ENCODE measurements around the gene MYO5B. TPM values are rescaled to one million over a fixed set of nuclear protein-coding genes. Genes with fewer than 3 reads are reported as not detected.

Gene MYO5B
- total and polyA plus RNA-seq, 2 donors (not counting 1 experiment from before 2014, with no cell fraction given) = 0.30 to 1.7 TPM

DNA sequence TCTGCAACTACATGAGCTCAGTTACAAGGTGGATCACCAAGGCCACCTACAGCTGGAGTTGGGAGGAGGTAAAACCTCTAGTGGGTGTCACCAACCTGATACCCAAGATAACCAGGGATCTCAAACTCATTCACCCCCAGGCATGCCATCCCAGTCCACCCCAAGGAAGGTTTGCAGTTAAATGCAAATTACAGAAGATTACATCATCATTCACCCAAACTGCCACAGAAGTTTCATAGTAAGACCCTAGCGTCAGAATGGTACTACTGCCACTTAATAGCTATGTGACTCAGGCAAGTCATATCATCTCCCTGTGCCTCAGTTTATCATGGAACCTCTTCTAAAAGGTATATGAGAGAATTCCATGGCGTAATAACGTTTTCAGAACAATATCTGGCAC lies 111.2 kb downstream of the MYO5B start:
- no peak for TF ChIP-seq EZH2 (IDR thresholded peaks at IDR 0.05; ENCODE audit: borderline replicate concordance, insufficient read depth, low read depth, low read length, poor library complexity, severe bottlenecking)
- TF ChIP-seq, protein P1, sequence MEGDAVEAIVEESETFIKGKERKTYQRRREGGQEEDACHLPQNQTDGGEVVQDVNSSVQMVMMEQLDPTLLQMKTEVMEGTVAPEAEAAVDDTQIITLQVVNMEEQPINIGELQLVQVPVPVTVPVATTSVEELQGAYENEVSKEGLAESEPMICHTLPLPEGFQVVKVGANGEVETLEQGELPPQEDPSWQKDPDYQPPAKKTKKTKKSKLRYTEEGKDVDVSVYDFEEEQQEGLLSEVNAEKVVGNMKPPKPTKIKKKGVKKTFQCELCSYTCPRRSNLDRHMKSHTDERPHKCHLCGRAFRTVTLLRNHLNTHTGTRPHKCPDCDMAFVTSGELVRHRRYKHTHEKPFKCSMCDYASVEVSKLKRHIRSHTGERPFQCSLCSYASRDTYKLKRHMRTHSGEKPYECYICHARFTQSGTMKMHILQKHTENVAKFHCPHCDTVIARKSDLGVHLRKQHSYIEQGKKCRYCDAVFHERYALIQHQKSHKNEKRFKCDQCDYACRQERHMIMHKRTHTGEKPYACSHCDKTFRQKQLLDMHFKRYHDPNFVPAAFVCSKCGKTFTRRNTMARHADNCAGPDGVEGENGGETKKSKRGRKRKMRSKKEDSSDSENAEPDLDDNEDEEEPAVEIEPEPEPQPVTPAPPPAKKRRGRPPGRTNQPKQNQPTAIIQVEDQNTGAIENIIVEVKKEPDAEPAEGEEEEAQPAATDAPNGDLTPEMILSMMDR (IDR thresholded peaks at IDR 0.05) = no peak
- H3K36me3 ChIP-seq (replicated peaks in 1 of 2; ENCODE audit: control extremely low read depth in 1 of 2, control insufficient read depth in 1 of 2, extremely low read depth in 1 of 2, insufficient read depth in 2 of 2, low read length in 1 of 2) = no peaks in the 10 kb centered on the region
- no peaks in the 10 kb centered on the region for H3K4me1 ChIP-seq (ENCODE audit: control insufficient read depth in 2 of 2, insufficient read depth in 2 of 2, low read length in 2 of 2)
- H3K27ac Mint-ChIP-seq = no peak overlapping the region
- H3K4me3 Mint-ChIP-seq = no peak overlapping the region
- CTCF ChIA-PET = no interaction called here
- POLR2A ChIA-PET = no interaction called here
- no peaks in the 10 kb centered on the region for H3K4me1 Mint-ChIP-seq
- H3K9me3 ChIP-seq (ENCODE audit: control extremely low read depth in 1 of 3, control insufficient read depth in 2 of 3, insufficient read depth in 1 of 3, low read length in 2 of 3) = peaks cover 0 to 2% (median 0%) of the 10 kb centered on the region in 3 donors
- no peaks in the 10 kb centered on the region for H3K79me2 ChIP-seq (ENCODE audit: control insufficient read depth, insufficient read depth, low read length)
- intact Hi-C loops (cut with micrococcal nuclease) = no loop called here
- H3K4me2 ChIP-seq (replicated peaks; ENCODE audit: low read depth, low read length, poor library complexity, severe bottlenecking) = no peak overlapping the region
- no peak overlapping the region for H3K27ac ChIP-seq (ENCODE audit: low read length in 2 of 2)
- WGBS (ENCODE audit: insufficient coverage) = 73% methylated on average over 2 of the region's 3 CpGs
- H4K20me1 ChIP-seq (ENCODE audit: control insufficient read depth, insufficient read depth, low read length, poor library complexity, severe bottlenecking) = no peaks in the 10 kb centered on the region
- H3K27me3 Mint-ChIP-seq = peaks cover 48% of the 10 kb centered on the region
- no peak overlapping the region for H2AFZ ChIP-seq (ENCODE audit: insufficient read depth, low read depth, low read length, poor library complexity, severe bottlenecking)
- no peaks in the 10 kb centered on the region for H3K9me3 Mint-ChIP-seq (ENCODE audit: insufficient read depth)
- DNase-seq (no peak), ATAC-seq (ENCODE audit: low read depth) (no peak)
- no peaks in the 10 kb centered on the region for H3K27me3 ChIP-seq (replicated peaks in 1 of 4; ENCODE audit: control extremely low read depth in 1 of 4, control insufficient read depth in 3 of 4, insufficient read depth in 4 of 4, low read length in 3 of 4)
- H3K9ac ChIP-seq (ENCODE audit: low read length) = no peak overlapping the region
- H3K4me3 ChIP-seq (ENCODE audit: control extremely low read depth in 1 of 5, extremely low read depth in 1 of 5, insufficient read depth in 1 of 5, low read depth in 2 of 5, low read length in 4 of 5) = no peak overlapping the region

DNA sequence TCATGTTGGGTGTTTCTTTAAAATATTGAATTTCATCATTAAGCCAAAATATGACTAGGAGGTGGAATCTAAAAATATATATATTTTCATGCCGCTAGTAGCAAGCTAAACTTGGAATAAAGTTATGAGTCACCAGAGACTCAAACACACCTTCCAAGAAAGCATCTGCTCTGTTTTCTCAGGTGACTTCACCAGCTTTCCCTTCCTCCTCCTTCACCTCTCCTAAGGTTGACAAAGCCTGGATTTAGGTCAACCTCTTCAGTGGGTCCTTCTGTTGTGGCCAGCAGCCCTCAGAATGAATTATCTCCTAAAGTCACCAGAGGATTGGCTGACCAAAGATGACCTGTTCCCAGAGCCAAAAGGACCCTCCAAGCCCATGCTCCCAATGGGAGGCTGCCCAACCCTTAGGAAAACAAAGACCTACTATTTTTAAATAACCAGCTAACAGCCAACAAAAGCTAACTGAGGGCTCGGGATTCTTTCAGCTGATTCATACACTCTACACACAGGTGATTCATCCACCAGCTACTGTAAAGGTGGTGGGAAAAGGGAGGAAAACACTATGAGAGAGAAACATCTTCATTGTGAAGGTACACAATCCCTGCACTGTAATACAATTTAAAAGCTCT lies 113.9 kb downstream of the MYO5B start:
- ChIA-PET POLR2A (no interaction called here), CTCF (no interaction called here)
- Mint-ChIP-seq H3K4me1 (peaks cover 2% of the 10 kb centered on the region), H3K9me3 (ENCODE audit: insufficient read depth) (no peaks in the 10 kb centered on the region), H3K27ac (no peak overlapping the region), H3K4me3 (no peak overlapping the region), H3K27me3 (peaks cover 50% of the 10 kb centered on the region)
- Histone ChIP-seq H3K27me3 (replicated peaks in 1 of 4; ENCODE audit: control extremely low read depth in 1 of 4, control insufficient read depth in 3 of 4, insufficient read depth in 4 of 4, low read length in 3 of 4) (no peaks in the 10 kb centered on the region), H3K36me3 (replicated peaks in 1 of 2; ENCODE audit: control extremely low read depth in 1 of 2, control insufficient read depth in 1 of 2, extremely low read depth in 1 of 2, insufficient read depth in 2 of 2, low read length in 1 of 2) (no peaks in the 10 kb centered on the region), H2AFZ (ENCODE audit: insufficient read depth, low read depth, low read length, poor library complexity, severe bottlenecking) (no peak overlapping the region), H4K20me1 (ENCODE audit: control insufficient read depth, insufficient read depth, low read length, poor library complexity, severe bottlenecking) (no peaks in the 10 kb centered on the region), H3K79me2 (ENCODE audit: control insufficient read depth, insufficient read depth, low read length) (no peaks in the 10 kb centered on the region), H3K9ac (ENCODE audit: low read length) (no peak overlapping the region), H3K9me3 (ENCODE audit: control extremely low read depth in 1 of 3, control insufficient read depth in 2 of 3, insufficient read depth in 1 of 3, low read length in 2 of 3) (no peaks in the 10 kb centered on the region), H3K27ac (ENCODE audit: low read length in 2 of 2) (no peak overlapping the region), H3K4me3 (ENCODE audit: control extremely low read depth in 1 of 5, extremely low read depth in 1 of 5, insufficient read depth in 1 of 5, low read depth in 2 of 5, low read length in 4 of 5) (no peak overlapping the region), H3K4me1 (ENCODE audit: control insufficient read depth in 2 of 2, insufficient read depth in 2 of 2, low read length in 2 of 2) (peaks cover 6 to 7% of the 10 kb centered on the region in 2 donors), H3K4me2 (replicated peaks; ENCODE audit: low read depth, low read length, poor library complexity, severe bottlenecking) (no peak overlapping the region)
- intact Hi-C loops (cut with micrococcal nuclease) = no loop called here
- DNase-seq = no peak
- WGBS (ENCODE audit: insufficient coverage) = no CpG with 5 or more reads among the region's 2 CpGs
- TF ChIP-seq, protein P1 (IDR thresholded peaks at IDR 0.05) = no peak
- TF ChIP-seq EZH2 (IDR thresholded peaks at IDR 0.05; ENCODE audit: borderline replicate concordance, insufficient read depth, low read depth, low read length, poor library complexity, severe bottlenecking) = no peak
- no peak for ATAC-seq (ENCODE audit: low read depth)

Measured in B cell (primary cell).